ENCODE data around the gene PKNOX2. TPM values are rescaled to one million over a fixed set of nuclear protein-coding genes. Genes with fewer than 3 reads are reported as not detected.
A peak's percentile ranks its signal among the peaks of the same experiment; 100 is the strongest.

Gene PKNOX2
- total RNA-seq, 1 experiment from 2014 or later, result not detected

DNA sequence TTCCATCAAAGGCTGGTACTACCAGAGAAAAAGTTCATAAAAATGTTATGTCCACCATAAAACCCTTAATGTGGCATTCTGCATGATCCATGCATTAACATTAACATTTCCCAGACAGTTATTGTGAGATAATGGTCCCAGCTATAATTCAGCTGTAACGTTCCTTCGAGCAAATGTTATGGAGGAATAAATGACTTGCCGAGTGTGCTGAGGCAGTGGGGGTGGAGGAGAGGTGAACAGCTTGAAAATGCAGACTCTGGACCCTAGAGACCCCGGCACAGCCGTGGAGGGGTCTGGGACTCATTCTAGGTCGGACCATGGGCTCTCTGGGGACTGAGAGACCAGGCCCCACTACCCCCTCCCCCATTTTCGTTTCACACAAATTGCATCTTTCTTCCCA, 141.9 kb downstream of the PKNOX2 start:
- no peaks in the 10 kb centered on the region for H3K4me1 Mint-ChIP-seq (ENCODE audit: low read depth, unreplicated experiment)
- intact Hi-C loops (cut with micrococcal nuclease; ENCODE audit: unreplicated experiment), result no loop called here
- peaks cover 6% of the 10 kb centered on the region for H3K9me3 Mint-ChIP-seq (ENCODE audit: unreplicated experiment)
- no peaks in the 10 kb centered on the region for H3K36me3 Mint-ChIP-seq (ENCODE audit: insufficient read depth, unreplicated experiment)
- no peak overlapping the region for H3K4me3 ChIP-seq (ENCODE audit: low read depth, low read length)
- no peak overlapping the region for H3K4me3 Mint-ChIP-seq (ENCODE audit: unreplicated experiment)
- ChIA-PET POLR2A (no interaction called here), CTCF (no interaction called here)
- H3K9me3 ChIP-seq, result no peaks in the 10 kb centered on the region
- peaks cover 33% of the 10 kb centered on the region for H3K27me3 Mint-ChIP-seq (ENCODE audit: insufficient read depth, unreplicated experiment)
- no peaks in the 10 kb centered on the region for H3K4me1 ChIP-seq
- TF ChIP-seq, protein P1, sequence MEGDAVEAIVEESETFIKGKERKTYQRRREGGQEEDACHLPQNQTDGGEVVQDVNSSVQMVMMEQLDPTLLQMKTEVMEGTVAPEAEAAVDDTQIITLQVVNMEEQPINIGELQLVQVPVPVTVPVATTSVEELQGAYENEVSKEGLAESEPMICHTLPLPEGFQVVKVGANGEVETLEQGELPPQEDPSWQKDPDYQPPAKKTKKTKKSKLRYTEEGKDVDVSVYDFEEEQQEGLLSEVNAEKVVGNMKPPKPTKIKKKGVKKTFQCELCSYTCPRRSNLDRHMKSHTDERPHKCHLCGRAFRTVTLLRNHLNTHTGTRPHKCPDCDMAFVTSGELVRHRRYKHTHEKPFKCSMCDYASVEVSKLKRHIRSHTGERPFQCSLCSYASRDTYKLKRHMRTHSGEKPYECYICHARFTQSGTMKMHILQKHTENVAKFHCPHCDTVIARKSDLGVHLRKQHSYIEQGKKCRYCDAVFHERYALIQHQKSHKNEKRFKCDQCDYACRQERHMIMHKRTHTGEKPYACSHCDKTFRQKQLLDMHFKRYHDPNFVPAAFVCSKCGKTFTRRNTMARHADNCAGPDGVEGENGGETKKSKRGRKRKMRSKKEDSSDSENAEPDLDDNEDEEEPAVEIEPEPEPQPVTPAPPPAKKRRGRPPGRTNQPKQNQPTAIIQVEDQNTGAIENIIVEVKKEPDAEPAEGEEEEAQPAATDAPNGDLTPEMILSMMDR (IDR thresholded peaks at IDR 0.05; ENCODE audit: insufficient read depth in 1 of 2, low read depth in 1 of 2, low read length in 1 of 2, severe bottlenecking in 1 of 2, unreplicated experiment in 1 of 2), result no peak
- DNase-seq, result no peak
- H3K27me3 ChIP-seq (replicated peaks; ENCODE audit: control insufficient read depth, insufficient read depth, low read length), result peaks cover 3% of the 10 kb centered on the region; the same call in 1 of the 2 replicates
- H3K36me3 ChIP-seq (ENCODE audit: control insufficient read depth, insufficient read depth, low read length), result no peaks in the 10 kb centered on the region
- BruUV-seq (replicated peaks), result no TSS peak
- no peak overlapping the region for H3K27ac Mint-ChIP-seq (ENCODE audit: unreplicated experiment)

DNA sequence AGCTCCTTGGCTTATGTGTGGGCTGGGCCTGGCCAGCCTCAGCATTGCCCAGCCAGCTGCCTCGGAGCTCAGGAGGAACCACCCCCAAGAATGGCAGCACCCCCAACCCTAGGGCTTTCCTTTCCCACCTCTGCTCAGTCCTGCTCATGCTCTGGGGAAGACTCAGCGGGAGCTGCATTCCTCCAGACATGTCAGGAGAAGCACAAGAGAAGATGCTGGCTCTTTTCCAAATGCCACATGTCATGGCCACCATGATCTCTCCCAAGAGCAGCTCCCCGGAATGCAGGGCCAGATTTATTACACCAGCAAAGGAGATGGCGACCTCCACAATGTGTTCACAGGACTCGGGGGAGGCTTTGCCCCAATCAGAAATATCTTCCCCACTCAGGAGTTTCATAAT, 143.7 kb downstream of the PKNOX2 start:
- Mint-ChIP-seq H3K36me3 (ENCODE audit: insufficient read depth, unreplicated experiment) (no peaks in the 10 kb centered on the region), H3K27ac (ENCODE audit: unreplicated experiment) (no peak overlapping the region), H3K27me3 (ENCODE audit: insufficient read depth, unreplicated experiment) (peaks cover 46% of the 10 kb centered on the region), H3K4me1 (ENCODE audit: low read depth, unreplicated experiment) (no peaks in the 10 kb centered on the region), H3K4me3 (ENCODE audit: unreplicated experiment) (no peak overlapping the region), H3K9me3 (ENCODE audit: unreplicated experiment) (peaks cover 6% of the 10 kb centered on the region)
- intact Hi-C loops (cut with micrococcal nuclease; ENCODE audit: unreplicated experiment), result no loop called here
- Histone ChIP-seq H3K4me3 (ENCODE audit: low read depth, low read length) (no peak overlapping the region), H3K36me3 (ENCODE audit: control insufficient read depth, insufficient read depth, low read length) (no peaks in the 10 kb centered on the region), H3K4me1 (no peaks in the 10 kb centered on the region), H3K9me3 (no peaks in the 10 kb centered on the region), H3K27me3 (replicated peaks; ENCODE audit: control insufficient read depth, insufficient read depth, low read length) (peaks cover 6% of the 10 kb centered on the region; the same call in 1 of the 2 replicates)
- DNase-seq, result no peak
- ChIA-PET POLR2A (no interaction called here), CTCF (no interaction called here)
- TF ChIP-seq, protein P1 (IDR thresholded peaks at IDR 0.05; ENCODE audit: insufficient read depth in 1 of 2, low read depth in 1 of 2, low read length in 1 of 2, severe bottlenecking in 1 of 2, unreplicated experiment in 1 of 2), result no peak
- BruUV-seq (replicated peaks), result no TSS peak

DNA sequence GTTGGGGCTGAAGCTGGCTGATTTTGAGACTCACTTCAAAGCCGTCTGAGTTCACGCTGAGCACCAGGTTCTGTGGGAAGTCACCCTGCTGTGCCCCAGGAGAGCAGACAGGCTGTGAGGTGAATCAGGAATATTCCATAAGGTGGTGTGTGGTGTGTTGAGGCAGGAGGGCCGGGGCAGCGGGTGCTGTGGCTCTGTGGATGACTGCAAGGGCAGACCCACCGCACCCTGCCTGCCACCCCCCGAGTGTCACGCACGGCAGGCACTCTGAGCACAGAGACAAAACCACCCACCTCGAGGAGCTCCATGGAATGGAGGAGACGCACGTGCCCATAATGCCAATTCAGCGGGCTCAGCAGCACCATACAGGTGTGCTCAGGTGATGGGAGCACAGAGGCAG, 147.8 kb downstream of the PKNOX2 start:
- intact Hi-C loops (cut with micrococcal nuclease; ENCODE audit: unreplicated experiment), result no loop called here

More for the DNA sequence above, 147.8 kb downstream of the PKNOX2 start:
- Mint-ChIP-seq H3K4me1 (ENCODE audit: low read depth, unreplicated experiment) (no peaks in the 10 kb centered on the region), H3K9me3 (ENCODE audit: unreplicated experiment) (peaks cover 6% of the 10 kb centered on the region), H3K36me3 (ENCODE audit: insufficient read depth, unreplicated experiment) (no peaks in the 10 kb centered on the region), H3K27ac (ENCODE audit: unreplicated experiment) (no peak overlapping the region), H3K4me3 (ENCODE audit: unreplicated experiment) (no peak overlapping the region), H3K27me3 (ENCODE audit: insufficient read depth, unreplicated experiment) (peaks cover 50% of the 10 kb centered on the region)
- H3K27me3 ChIP-seq (replicated peaks; ENCODE audit: control insufficient read depth, insufficient read depth, low read length), result peaks cover 4% of the 10 kb centered on the region
- BruUV-seq (replicated peaks), result no TSS peak
- TF ChIP-seq, protein P1 (IDR thresholded peaks at IDR 0.05; ENCODE audit: insufficient read depth in 1 of 2, low read depth in 1 of 2, low read length in 1 of 2, severe bottlenecking in 1 of 2, unreplicated experiment in 1 of 2), result no peak
- H3K36me3 ChIP-seq (ENCODE audit: control insufficient read depth, insufficient read depth, low read length), result no peaks in the 10 kb centered on the region
- POLR2A ChIA-PET, result no interaction called here
- CTCF ChIA-PET, result interaction anchor here (0.9 kb wide), 1 partner anchor 34 kb away, joined by 3 read pairs; no protein-coding TSS in a partner anchor
- H3K4me1 ChIP-seq, result no peaks in the 10 kb centered on the region
- peak in 1 of 2 experiments; percentile 30 for DNase-seq
- no peaks in the 10 kb centered on the region for H3K9me3 ChIP-seq
- no peak overlapping the region for H3K4me3 ChIP-seq (ENCODE audit: low read depth, low read length)

Measured in Caco-2 (cell line).